ENCODE measurements around the gene TOMM7.
"Not testable (repeated sequence)": the region's sequence is repeated elsewhere in the genome, so short reads cannot be mapped to it uniquely, and the experiment has no call there.

TOMM7 gene

GRCh38 chr7:22853138-22853537 lies 30.5 kb upstream of the TOMM7 start:
- DNase-seq = no peak

- no peak for DNase-seq
These were observed 28.5 kb upstream of the TOMM7 start for GRCh38 chr7:22851145-22851544.

GRCh38 chr7:22850394-22850793 lies 27.7 kb upstream of the TOMM7 start:
- not testable (repeated sequence) for DNase-seq

- DNase-seq = no peak
These were observed 27.0 kb upstream of the TOMM7 start for GRCh38 chr7:22849662-22850061.

GRCh38 chr7:22849172-22849571 lies 26.5 kb upstream of the TOMM7 start:
- DNase-seq = no peak

- DNase-seq = no peak
These were observed 24.3 kb upstream of the TOMM7 start for GRCh38 chr7:22846961-22847360.

- DNase-seq = no peak
These were observed 22.7 kb upstream of the TOMM7 start for GRCh38 chr7:22845221-22845834.

GRCh38 chr7:22843681-22844309 lies 21.1 kb upstream of the TOMM7 start:
- DNase-seq = no peak

- DNase-seq = no peak
These were observed 20.3 kb upstream of the TOMM7 start for GRCh38 chr7:22842973-22843372.

- no peak for DNase-seq
These were observed 19.8 kb upstream of the TOMM7 start for GRCh38 chr7:22842383-22842941.

- DNase-seq = no peak
These were observed 19.3 kb upstream of the TOMM7 start for GRCh38 chr7:22841954-22842353.

GRCh38 chr7:22837308-22837707 lies 14.7 kb upstream of the TOMM7 start:
- no peak for DNase-seq

- DNase-seq = not testable (repeated sequence)
These were observed 13.9 kb upstream of the TOMM7 start for GRCh38 chr7:22836506-22836905.

GRCh38 chr7:22833957-22834356 lies 11.3 kb upstream of the TOMM7 start:
- DNase-seq = no peak

GRCh38 chr7:22833113-22833855 lies 10.6 kb upstream of the TOMM7 start:
- no peak for DNase-seq

- DNase-seq = no peak
These were observed 9.8 kb upstream of the TOMM7 start for GRCh38 chr7:22832401-22832800.

- DNase-seq = no peak
These were observed 9.1 kb upstream of the TOMM7 start for GRCh38 chr7:22831602-22832305.

- no peak for DNase-seq
These were observed 4.9 kb upstream of the TOMM7 start for GRCh38 chr7:22827563-22827962.

GRCh38 chr7:22826593-22826992 lies 3.9 kb upstream of the TOMM7 start:
- no peak for DNase-seq

GRCh38 chr7:22824760-22825159 lies 2.1 kb upstream of the TOMM7 start:
- DNase-seq = no peak

GRCh38 chr7:22823142-22823497 lies 471 bp upstream of the TOMM7 start:
- no peak for DNase-seq

GRCh38 chr7:22821702-22822485 lies 755 bp downstream of the TOMM7 start:
- peak; percentile 29 to 32 for DNase-seq

GRCh38 chr7:22819476-22819875 lies 3.2 kb downstream of the TOMM7 start:
- DNase-seq = no peak
